GM18526 (cell line): ENCODE results near the gene ROGDI.

Experiments used
- POLR2A ChIP-seq: IDR thresholded peaks from 3 replicates; pipeline ENCODE4 v1.6.1; 2011; ENCODE audit not compliant: insufficient read length; ENCODE audit errors: extremely low read depth

The ROGDI gene

DNA sequence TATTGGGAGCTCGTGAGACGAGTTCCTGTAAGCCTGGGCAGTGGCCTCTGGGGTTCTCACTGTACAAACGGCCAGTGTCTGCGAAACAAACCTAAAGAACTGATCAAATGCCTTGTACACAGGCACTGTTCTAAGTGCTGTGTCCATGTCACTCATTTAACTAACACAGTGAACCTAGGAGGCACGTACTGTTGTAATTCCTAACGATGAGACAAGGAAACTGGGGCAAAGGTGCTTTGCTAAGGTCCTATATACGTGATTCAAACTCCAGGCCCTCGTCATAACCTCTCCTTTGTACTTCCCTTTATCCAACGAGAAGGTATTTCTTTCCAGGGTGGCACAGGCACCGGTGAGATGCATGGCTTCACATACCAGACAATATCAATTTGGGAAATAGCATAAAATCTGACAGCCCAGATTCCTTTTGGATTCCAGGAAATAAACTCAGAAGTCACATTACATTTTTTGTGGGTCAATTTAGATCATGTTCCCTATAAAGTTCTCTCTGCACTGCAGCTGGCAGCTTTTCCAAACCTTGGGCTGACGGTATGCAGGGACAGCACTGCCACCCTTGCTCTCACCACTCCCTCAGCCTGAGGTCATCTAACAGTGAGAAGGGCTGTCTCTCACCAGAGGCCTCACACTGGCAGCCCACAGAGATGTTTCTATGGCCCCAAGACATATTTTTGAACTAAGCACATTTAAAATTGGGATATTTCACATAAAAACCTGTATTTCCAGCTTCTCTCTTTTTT is 26.3 kb upstream of the ROGDI start:
- no peak for TF ChIP-seq POLR2A

DNA sequence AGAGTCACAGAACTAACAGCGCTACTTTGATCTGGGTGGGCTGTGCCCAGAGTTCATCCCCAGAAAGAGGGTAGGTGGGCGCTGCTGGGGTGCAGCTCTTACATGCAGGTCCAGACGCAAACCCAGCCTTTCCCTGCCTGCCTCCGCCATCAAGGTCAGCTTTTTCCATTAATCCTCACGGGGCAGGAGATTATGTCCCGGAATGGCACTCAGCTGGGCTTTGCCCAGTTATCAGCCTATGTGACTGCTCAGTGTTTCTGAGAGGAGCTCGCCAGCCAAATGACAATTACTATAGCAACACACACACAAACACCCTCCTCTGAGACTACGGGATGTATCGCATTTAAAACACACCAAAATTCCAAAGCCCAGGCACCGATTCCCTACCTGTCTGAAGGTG is 24.5 kb upstream of the ROGDI start:
- no peak for TF ChIP-seq POLR2A

DNA sequence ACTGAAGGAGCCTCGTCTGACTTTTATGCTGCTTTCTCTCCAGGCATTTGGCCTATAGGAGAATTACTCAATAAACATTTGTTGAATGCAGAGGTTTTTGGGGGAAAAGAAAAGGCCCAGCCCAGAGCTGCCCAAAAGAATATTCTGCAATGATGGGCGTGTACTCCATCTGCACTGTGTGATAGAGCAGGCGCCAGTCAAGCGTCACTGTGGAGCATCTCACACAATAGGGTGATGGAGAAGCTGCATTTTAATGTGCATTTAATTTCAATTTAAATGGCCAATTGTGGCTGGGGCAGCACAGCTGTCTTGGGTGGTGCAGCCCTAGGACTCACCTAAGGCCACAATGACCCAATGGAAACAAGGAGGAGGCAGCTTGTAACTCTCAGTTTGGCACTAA is 24.1 kb upstream of the ROGDI start:
- no peak for TF ChIP-seq POLR2A

- TF ChIP-seq POLR2A, result no peak
Measured at GRCh38 chr16:4825196-4825595, 22.8 kb upstream of the ROGDI start.

DNA sequence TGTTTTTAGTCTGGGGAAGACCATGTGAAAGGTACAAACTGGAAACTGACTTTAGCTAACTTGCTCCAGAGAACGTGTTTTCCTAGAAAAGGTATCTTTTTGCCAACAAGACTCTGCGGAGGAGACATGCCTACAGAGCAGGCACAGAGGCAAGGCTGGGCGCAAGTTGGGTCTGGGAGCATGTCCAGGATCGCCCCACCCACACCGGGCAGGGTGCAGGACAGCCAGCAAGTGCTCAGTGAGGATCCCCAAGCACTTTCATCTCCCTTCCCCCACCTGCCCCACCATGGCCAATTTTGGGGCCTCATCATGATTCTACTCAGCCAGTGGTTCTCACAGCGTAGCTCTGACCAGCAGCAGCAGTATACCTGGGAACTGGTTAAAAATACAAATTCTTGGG is 18.2 kb upstream of the ROGDI start:
- no peak for TF ChIP-seq POLR2A

DNA sequence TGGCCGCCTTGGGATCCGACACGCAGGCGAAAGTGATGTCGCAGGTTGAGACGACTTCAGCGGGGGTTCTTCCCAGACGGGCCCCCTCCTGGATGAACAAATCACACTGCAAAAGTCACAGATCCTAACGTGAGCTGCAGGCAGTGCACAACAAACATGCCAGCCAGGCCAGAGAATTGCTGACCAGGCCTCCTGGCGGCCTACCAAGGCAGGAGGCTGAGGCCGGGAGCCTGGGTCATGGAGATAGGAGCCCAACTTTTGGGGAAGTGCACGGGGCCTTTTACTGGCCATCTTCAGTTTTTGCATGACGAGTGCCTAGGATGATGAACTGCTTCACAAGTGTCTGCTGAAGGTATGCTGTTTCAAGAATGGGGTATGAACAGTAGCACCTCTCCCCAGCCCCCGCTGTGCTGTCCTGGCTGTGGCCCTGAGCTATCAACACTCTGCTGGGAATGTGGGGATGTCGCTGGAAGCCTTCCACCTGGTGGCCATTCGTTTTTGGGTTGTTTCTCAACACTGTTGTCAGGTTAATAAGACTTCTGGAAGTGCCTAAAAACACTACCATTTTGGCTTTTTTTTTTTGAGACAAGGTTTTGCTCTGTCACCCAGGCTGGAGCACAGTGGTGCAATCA is 12.2 kb upstream of the ROGDI start:
- no peak for TF ChIP-seq POLR2A

GRCh38 chr16:4814046-4814445 is 11.6 kb upstream of the ROGDI start:
- no peak for TF ChIP-seq POLR2A

GRCh38 chr16:4813251-4814003 is 11.0 kb upstream of the ROGDI start:
- TF ChIP-seq POLR2A, result no peak

GRCh38 chr16:4811773-4812172 is 9.3 kb upstream of the ROGDI start:
- TF ChIP-seq POLR2A, result no peak

GRCh38 chr16:4811242-4811641 is 8.8 kb upstream of the ROGDI start:
- TF ChIP-seq POLR2A, result no peak

DNA sequence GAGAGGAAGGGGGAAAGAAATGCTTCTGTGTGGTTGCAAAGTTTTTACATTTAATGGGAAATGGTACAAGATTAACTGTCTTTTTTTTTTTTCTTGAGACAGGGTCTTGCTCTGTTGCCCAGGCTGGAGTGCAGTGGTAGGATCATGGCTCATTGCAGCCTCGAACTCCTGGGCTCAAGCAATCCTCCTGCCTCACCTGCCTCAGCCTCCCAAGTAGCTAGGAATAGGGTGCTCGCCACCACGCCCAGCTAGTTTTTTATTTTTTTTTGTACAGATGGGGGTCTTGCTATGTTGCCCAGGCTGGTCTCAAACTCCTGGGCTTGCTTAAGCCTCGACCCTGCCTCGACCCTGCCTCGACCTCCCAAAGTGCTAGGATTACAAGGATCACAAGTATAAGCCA is 3.8 kb upstream of the ROGDI start:
- TF ChIP-seq POLR2A, result no peak

- no peak for TF ChIP-seq POLR2A
Measured at GRCh38 chr16:4805231-4805630, 2.8 kb upstream of the ROGDI start.

GRCh38 chr16:4803898-4804762 is 1.7 kb upstream of the ROGDI start:
- no peak for TF ChIP-seq POLR2A

DNA sequence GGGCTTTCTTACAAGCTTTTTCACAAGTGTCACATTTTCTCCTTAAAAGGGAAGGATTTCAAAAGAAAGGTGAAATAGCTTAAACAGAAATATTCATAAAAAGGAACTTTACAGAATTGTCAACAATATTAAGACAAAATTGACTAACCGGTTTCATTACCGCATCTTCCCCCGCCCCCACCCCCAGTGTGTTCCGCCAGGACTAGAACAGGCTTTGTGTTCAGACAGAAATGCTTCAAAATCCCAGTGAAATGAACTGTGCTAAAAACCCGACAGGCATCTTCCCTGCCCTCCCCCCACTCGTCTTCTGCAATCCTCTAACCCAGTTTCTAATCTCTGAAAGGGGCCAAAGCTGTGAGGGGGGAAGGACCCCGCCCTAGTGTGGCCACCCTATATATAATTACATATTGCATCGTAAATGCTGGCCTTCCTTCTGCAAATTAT is 990 bp upstream of the ROGDI start:
- TF ChIP-seq POLR2A, result no peak

DNA sequence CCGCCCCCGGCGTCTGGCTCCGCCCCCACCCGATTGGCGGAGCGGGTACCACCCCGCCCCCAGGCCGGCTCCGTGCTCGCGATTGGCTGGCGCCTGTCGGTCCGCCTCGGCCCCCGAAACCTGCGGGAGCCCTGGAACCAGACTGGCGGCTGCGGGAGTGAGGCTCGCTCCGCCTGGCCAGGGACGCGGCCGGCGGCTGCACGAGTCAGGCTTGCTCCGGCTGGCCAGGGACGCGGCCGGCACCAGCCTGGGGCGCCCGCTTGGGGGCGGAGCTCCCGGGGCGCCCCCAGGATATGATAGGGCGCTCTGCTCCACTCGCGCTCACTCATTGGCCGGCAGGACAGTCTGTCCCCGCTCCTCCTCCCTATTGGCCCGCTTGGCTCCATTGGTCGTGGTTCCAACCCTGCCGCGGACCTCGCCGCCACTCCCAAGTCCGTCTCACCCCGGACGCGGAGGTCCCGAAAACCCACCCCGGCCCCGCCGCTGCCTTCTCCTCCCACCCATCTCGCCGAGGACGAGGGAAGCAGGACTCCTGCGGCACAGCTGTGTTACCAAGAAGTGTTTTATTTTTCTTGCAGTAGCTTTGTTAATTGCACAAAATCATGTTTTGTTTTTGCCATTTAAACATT is 340 bp upstream of the ROGDI start:
- no peak for TF ChIP-seq POLR2A
